ENCODE results near the gene CSRP2. TPM values are rescaled to one million over a fixed set of nuclear protein-coding genes. Genes with fewer than 3 reads are reported as not detected.

The CSRP2 gene
- total and polyA plus RNA-seq, 2 of the 13 experiments (the other 11 are each of a cell fraction or from before 2014, with no cell fraction given): 7.2 to 8.0 TPM

DNA sequence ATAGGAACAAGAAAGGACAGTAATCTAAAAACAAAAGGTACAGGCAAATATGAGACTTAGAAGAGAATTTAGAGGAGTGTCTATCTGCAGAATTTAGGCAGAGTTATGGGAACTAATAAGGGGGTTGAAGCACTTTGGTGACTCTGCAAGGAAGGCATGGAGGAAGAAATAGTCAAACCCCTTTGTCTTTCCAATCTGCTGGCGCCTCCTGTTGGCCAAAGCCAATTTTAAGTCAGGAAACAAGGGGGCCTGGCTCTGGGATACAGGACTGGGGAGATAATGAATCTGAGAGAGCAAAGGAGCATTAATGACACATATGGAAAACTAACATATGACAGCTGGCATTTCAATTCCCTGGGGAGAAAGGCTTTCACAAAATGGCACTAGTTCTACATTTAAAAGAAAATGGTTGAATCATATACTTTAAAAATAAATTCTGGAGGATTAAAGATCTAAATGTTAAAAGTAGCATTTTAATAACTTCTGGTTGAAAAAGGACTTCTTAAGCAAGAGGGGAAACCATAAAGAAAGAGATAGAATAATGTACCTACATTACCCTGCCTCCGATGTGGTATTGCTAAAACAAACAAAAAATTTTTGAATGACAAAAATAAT, 48.5 kb upstream of the CSRP2 start:
- WGBS (ENCODE audit: low lambda C conversion rate): 40% methylated on average over 2 of the region's 2 CpGs
- Histone ChIP-seq H3K9me3 (ENCODE audit: low read length) (no peaks in the 10 kb centered on the region), H3K79me2 (ENCODE audit: insufficient read depth, low read length) (no peaks in the 10 kb centered on the region), H3K27ac (ENCODE audit: extremely low read length, insufficient read depth, low read length) (no peak overlapping the region), H3K4me3 (replicated peaks in 1 of 3; ENCODE audit: insufficient read depth in 1 of 3, low read depth in 2 of 3, low read length in 3 of 3) (no peak overlapping the region), H3K4me2 (ENCODE audit: low read depth, low read length) (no peak overlapping the region), H3K27me3 (ENCODE audit: control insufficient read depth in 1 of 2, insufficient read depth in 2 of 2, low read length in 2 of 2) (peaks cover 0 to 1% of the 10 kb centered on the region in 2 experiments; a peak in 1 of 5 replicates), H3K9ac (ENCODE audit: insufficient read depth, low read depth, low read length) (no peak overlapping the region), H3K36me3 (replicated peaks in 1 of 2; ENCODE audit: control insufficient read depth in 1 of 2, insufficient read depth in 2 of 2, low read length in 2 of 2) (no peaks in the 10 kb centered on the region), H4K20me1 (ENCODE audit: insufficient read depth, low read length) (no peaks in the 10 kb centered on the region), H2AFZ (ENCODE audit: low read length) (no peak overlapping the region), H3K4me1 (ENCODE audit: insufficient read depth, low read length) (0 out of 2 replicates have a peak, but pooled peaks cover 3% of the 10 kb centered on the region)
- in situ Hi-C loops (cut with HindIII; ENCODE audit: extremely low pct_ligation_motif_present, low pct_unique_long_range_greater_than_20kb): no loop called here
- DNase-seq (ENCODE audit: low spot score) (peak; percentile 25), FAIRE-seq (peak; percentile 30), ATAC-seq (peak; percentile 51; the same call in 1 of the 3 replicates)
- intact Hi-C loops (cut with micrococcal nuclease; ENCODE audit: unreplicated experiment): loop anchor here (2.0 kb wide), 1 partner anchor 306 kb away; no protein-coding TSS in a partner anchor
- ChIA-PET CTCF (ENCODE audit: low intra/inter-chr PET ratio, low total read pairs) (interaction anchor here (1.9 kb wide), 1 partner anchor 306 kb away, joined by 10 read pairs; no protein-coding TSS in a partner anchor), POLR2A (no interaction called here)
- TF ChIP-seq, protein P1, sequence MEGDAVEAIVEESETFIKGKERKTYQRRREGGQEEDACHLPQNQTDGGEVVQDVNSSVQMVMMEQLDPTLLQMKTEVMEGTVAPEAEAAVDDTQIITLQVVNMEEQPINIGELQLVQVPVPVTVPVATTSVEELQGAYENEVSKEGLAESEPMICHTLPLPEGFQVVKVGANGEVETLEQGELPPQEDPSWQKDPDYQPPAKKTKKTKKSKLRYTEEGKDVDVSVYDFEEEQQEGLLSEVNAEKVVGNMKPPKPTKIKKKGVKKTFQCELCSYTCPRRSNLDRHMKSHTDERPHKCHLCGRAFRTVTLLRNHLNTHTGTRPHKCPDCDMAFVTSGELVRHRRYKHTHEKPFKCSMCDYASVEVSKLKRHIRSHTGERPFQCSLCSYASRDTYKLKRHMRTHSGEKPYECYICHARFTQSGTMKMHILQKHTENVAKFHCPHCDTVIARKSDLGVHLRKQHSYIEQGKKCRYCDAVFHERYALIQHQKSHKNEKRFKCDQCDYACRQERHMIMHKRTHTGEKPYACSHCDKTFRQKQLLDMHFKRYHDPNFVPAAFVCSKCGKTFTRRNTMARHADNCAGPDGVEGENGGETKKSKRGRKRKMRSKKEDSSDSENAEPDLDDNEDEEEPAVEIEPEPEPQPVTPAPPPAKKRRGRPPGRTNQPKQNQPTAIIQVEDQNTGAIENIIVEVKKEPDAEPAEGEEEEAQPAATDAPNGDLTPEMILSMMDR (CRISPR knock-in tag; IDR thresholded peaks at IDR 0.05): peak; percentile 52
- no peak for TF ChIP-seq ZSCAN30 (CRISPR knock-in tag; IDR thresholded peaks at IDR 0.05)
- TF ChIP-seq SMC3 (IDR thresholded peaks at IDR 0.05; ENCODE audit: low read length): 0 out of 2 replicates have a peak, but pooled peaks have one; percentile 23
- TF ChIP-seq STAG1 (CRISPR knock-in tag; IDR thresholded peaks at IDR 0.05): peak; percentile 59
- no peak for TF ChIP-seq DNMT3B (CRISPR knock-in tag; conservative IDR thresholded peaks at IDR 0.05)
- no TSS peak for BruUV-seq (replicated peaks)

DNA sequence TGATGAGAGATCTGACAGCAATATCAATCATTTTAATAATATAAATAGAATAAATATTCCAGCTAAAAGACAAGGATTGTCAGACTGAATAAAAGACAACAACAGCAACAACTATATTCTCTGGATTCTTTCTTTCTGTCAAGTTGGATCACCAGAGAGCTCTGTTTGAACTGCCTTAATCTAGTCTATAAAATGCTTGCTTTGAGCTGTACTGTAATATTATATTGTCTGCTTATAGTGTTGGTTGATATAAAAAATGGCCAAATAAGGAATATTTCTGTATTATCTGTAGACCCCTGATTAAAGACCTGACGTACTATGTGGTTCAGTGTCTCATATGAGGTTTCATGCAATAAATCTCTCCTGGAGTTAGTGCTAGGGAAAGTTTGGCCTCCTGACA, 46.3 kb upstream of the CSRP2 start:
- intact Hi-C loops (cut with micrococcal nuclease; ENCODE audit: unreplicated experiment) (no loop called here), in situ Hi-C loops (cut with HindIII; ENCODE audit: extremely low pct_ligation_motif_present, low pct_unique_long_range_greater_than_20kb) (no loop called here)
- DNase-seq (ENCODE audit: low spot score): no peak
- Histone ChIP-seq H3K27me3 (ENCODE audit: control insufficient read depth in 1 of 2, insufficient read depth in 2 of 2, low read length in 2 of 2) (peaks cover 0 to 1% of the 10 kb centered on the region in 2 experiments; a peak in 1 of 5 replicates), H3K79me2 (ENCODE audit: insufficient read depth, low read length) (no peaks in the 10 kb centered on the region), H3K27ac (ENCODE audit: extremely low read length, insufficient read depth, low read length) (no peak overlapping the region), H4K20me1 (ENCODE audit: insufficient read depth, low read length) (no peaks in the 10 kb centered on the region), H3K4me2 (ENCODE audit: low read depth, low read length) (no peak overlapping the region), H3K36me3 (replicated peaks in 1 of 2; ENCODE audit: control insufficient read depth in 1 of 2, insufficient read depth in 2 of 2, low read length in 2 of 2) (no peaks in the 10 kb centered on the region), H2AFZ (ENCODE audit: low read length) (no peak overlapping the region), H3K4me3 (replicated peaks in 1 of 3; ENCODE audit: insufficient read depth in 1 of 3, low read depth in 2 of 3, low read length in 3 of 3) (no peak overlapping the region), H3K9me3 (ENCODE audit: low read length) (no peaks in the 10 kb centered on the region), H3K4me1 (ENCODE audit: insufficient read depth, low read length) (no peaks in the 10 kb centered on the region), H3K9ac (ENCODE audit: insufficient read depth, low read depth, low read length) (no peak overlapping the region)
- BruUV-seq (replicated peaks): no TSS peak
- ChIA-PET CTCF (ENCODE audit: low intra/inter-chr PET ratio, low total read pairs) (no interaction called here), POLR2A (no interaction called here)
- TF ChIP-seq BORCS8-MEF2B (CRISPR knock-in tag; IDR thresholded peaks at IDR 0.05): no peak
- TF ChIP-seq ZNF496 (CRISPR knock-in tag; IDR thresholded peaks at IDR 0.05; ENCODE audit: insufficient replicate concordance): no peak
- TF ChIP-seq TMF1 (CRISPR knock-in tag; IDR thresholded peaks at IDR 0.05; ENCODE audit: low read depth): no peak
- TF ChIP-seq ZMAT3 (CRISPR knock-in tag; conservative IDR thresholded peaks at IDR 0.05): no peak
- ATAC-seq: no peak
- no peak for FAIRE-seq
- 18% methylated on average over 1 of the region's 1 CpG for WGBS (ENCODE audit: low lambda C conversion rate)

Measured in HepG2 (cell line).